Neuronal stem cell (in vitro differentiated cells): ENCODE measurements around the gene GALNTL6.

Experiments used
- DNase-seq: peaks from one replicate; pipeline ENCODE4 v3.0.0-alpha.2; 2013; ENCODE audit warnings: low spot score
- H2AFZ ChIP-seq: one replicate; pipeline ENCODE4 v1.6.1; 2013; ENCODE audit warnings: mild to moderate bottlenecking, low read length, inconsistent platforms
- H2AK5ac ChIP-seq: 2 replicates; pipeline ENCODE4 v1.6.1; 2013; ENCODE audit warnings: low read depth, mild to moderate bottlenecking, inconsistent platforms, low read length, moderate library complexity, mixed read lengths
- H2BK120ac ChIP-seq: 2 replicates; pipeline ENCODE4 v1.6.1; 2013; ENCODE audit warnings: low read depth, mild to moderate bottlenecking, inconsistent platforms, low read length, moderate library complexity, mixed read lengths
- H2BK12ac ChIP-seq: one replicate; pipeline ENCODE4 v1.6.1; 2013; ENCODE audit warnings: low read length, inconsistent platforms
- H2BK15ac ChIP-seq: 2 replicates; pipeline ENCODE4 v1.6.1; 2013; ENCODE audit warnings: mild to moderate bottlenecking, low read length, inconsistent platforms, mixed read lengths
- H2BK5ac ChIP-seq: one replicate; pipeline ENCODE4 v1.6.1; 2013; ENCODE audit warnings: inconsistent platforms, mild to moderate bottlenecking, low read length, moderate library complexity
- H3K14ac ChIP-seq: one replicate; pipeline ENCODE4 v1.6.1; 2013; ENCODE audit warnings: low read length, inconsistent platforms
- H3K18ac ChIP-seq: 2 replicates; pipeline ENCODE4 v1.6.1; 2013; ENCODE audit warnings: low read length, inconsistent platforms
- H3K23ac ChIP-seq: 2 replicates; pipeline ENCODE4 v1.6.1; 2013; ENCODE audit warnings: low read depth, mild to moderate bottlenecking, mixed read lengths, low read length, inconsistent platforms; ENCODE audit not compliant: poor library complexity
- H3K27ac ChIP-seq: replicated peaks from 3 replicates; pipeline ENCODE4 v1.5.1; 2013; ENCODE audit warnings: low read length, inconsistent platforms
- H3K27me3 ChIP-seq, 3 experiments: 2 replicates each; pipeline ENCODE4 v1.6.1; 2013; ENCODE audit warnings: low read length in 3 of 3, mild to moderate bottlenecking in 2 of 3, inconsistent platforms in 1 of 3, low read depth in 1 of 3, mixed read lengths in 1 of 3, moderate library complexity in 1 of 3; ENCODE audit not compliant: control insufficient read depth in 3 of 3, insufficient read depth in 3 of 3
- H3K36me3 ChIP-seq, 2 donors: replicated peaks in 1 of 2; 2 replicates each; pipeline ENCODE4 v1.6.1; 2013; ENCODE audit warnings: low read length in 2 of 2; ENCODE audit not compliant: control insufficient read depth in 2 of 2, insufficient read depth in 2 of 2
- H3K4ac ChIP-seq: 2 replicates; pipeline ENCODE4 v1.6.1; 2013; ENCODE audit warnings: inconsistent platforms, mild to moderate bottlenecking, low read length, moderate library complexity
- H3K4me1 ChIP-seq, 2 donors: 1 replicate in 1 of 2; 2 replicates in 1 of 2; pipeline ENCODE4 v1.6.1; 2013; ENCODE audit warnings: low read length in 2 of 2, low read depth in 1 of 2; ENCODE audit not compliant: control insufficient read depth in 2 of 2, insufficient read depth in 1 of 2
- H3K4me2 ChIP-seq: one replicate; pipeline ENCODE4 v1.6.1; 2013; ENCODE audit warnings: mild to moderate bottlenecking, low read length, inconsistent platforms; ENCODE audit not compliant: insufficient read depth, poor library complexity, severe bottlenecking
- H3K4me3 ChIP-seq, 2 donors: 2 replicates each; pipeline ENCODE4 v1.5.1; 2013; ENCODE audit warnings: low read length in 2 of 2, mild to moderate bottlenecking in 2 of 2, inconsistent platforms in 1 of 2, moderate library complexity in 1 of 2
- H3K79me1 ChIP-seq: one replicate; pipeline ENCODE4 v1.6.1; 2013; ENCODE audit warnings: low read depth, mild to moderate bottlenecking, inconsistent platforms, low read length, moderate library complexity
- H3K9ac ChIP-seq: one replicate; pipeline ENCODE4 v1.6.1; 2013; ENCODE audit warnings: mild to moderate bottlenecking, low read depth, low read length, inconsistent platforms; ENCODE audit not compliant: poor library complexity
- H3K9me3 ChIP-seq, 2 donors: replicated peaks in 1 of 2; 2 replicates each; pipeline versions ENCODE3 to v1.6.1; 2013; ENCODE audit warnings: low read length in 2 of 2, mild to moderate bottlenecking in 2 of 2, inconsistent platforms in 1 of 2, low read depth in 1 of 2, mixed read lengths in 1 of 2, moderate library complexity in 1 of 2; ENCODE audit not compliant: control insufficient read depth in 2 of 2, insufficient read depth in 1 of 2
- H4K8ac ChIP-seq: one replicate; pipeline ENCODE4 v1.6.1; 2013; ENCODE audit warnings: low read depth, mild to moderate bottlenecking, inconsistent platforms, low read length, moderate library complexity
- H4K91ac ChIP-seq: one replicate; pipeline ENCODE4 v1.6.1; 2013; ENCODE audit warnings: low read length, low read depth, mild to moderate bottlenecking, inconsistent platforms; ENCODE audit not compliant: poor library complexity
- WGBS, 2 donors: extraction: QIAGEN DNeasy Blood & Tissue Kit; methylation state at CpG; one replicate each; pipeline ENCODE4 v1.1.7; 2013; ENCODE audit warnings: missing lambda C conversion rate in 2 of 2, mixed read lengths in 1 of 2; ENCODE audit not compliant: insufficient read length in 2 of 2, insufficient replicate concordance in 1 of 2; ENCODE audit errors: extremely low coverage in 2 of 2; 5-methylcytosine and 5-hydroxymethylcytosine counted together

The GALNTL6 gene

GRCh38 chr4:172127168-172127567, 314.0 kb downstream of the GALNTL6 start:
- Histone ChIP-seq H2AFZ (peak overlapping the region; percentile 71), H3K27me3 (no peaks in the 10 kb centered on the region), H2AK5ac (no peak overlapping the region), H3K4me3 (no peak overlapping the region), H3K36me3 (no peaks in the 10 kb centered on the region), H3K4me1 (no peaks in the 10 kb centered on the region), H3K9ac (no peak overlapping the region), H3K23ac (no peak overlapping the region), H2BK12ac (no peak overlapping the region), H4K8ac (no peak overlapping the region), H3K4ac (no peak overlapping the region), H3K18ac (peak overlapping the region; percentile 59), H3K4me2 (no peak overlapping the region), H3K79me1 (no peaks in the 10 kb centered on the region), H3K27ac (no peak overlapping the region), H3K14ac (peak overlapping the region; percentile 39), H2BK5ac (no peak overlapping the region), H4K91ac (no peak overlapping the region), H3K9me3 (no peaks in the 10 kb centered on the region), H2BK15ac (no peak overlapping the region), H2BK120ac (no peak overlapping the region)
- WGBS, 2 donors = no CpG with 5 or more reads among the region's 4 CpGs
- DNase-seq = no peak

GRCh38 chr4:172129593-172129992, 316.4 kb downstream of the GALNTL6 start:
- no peak overlapping the region for H3K4me3 ChIP-seq
- H3K4me2 ChIP-seq = no peak overlapping the region
- H2BK12ac ChIP-seq = no peak overlapping the region
- no peak overlapping the region for H4K8ac ChIP-seq
- no peak overlapping the region for H3K23ac ChIP-seq
- H3K18ac ChIP-seq = no peak overlapping the region
- WGBS, 2 donors = no CpG with 5 or more reads among the region's 1 CpG
- no peak overlapping the region for H4K91ac ChIP-seq
- H2BK5ac ChIP-seq = no peak overlapping the region
- no peak overlapping the region for H3K4ac ChIP-seq
- H2AFZ ChIP-seq = peak overlapping the region; percentile 7
- H3K27ac ChIP-seq = no peak overlapping the region
- no peaks in the 10 kb centered on the region for H3K27me3 ChIP-seq
- H3K14ac ChIP-seq = no peak overlapping the region
- no peak overlapping the region for H2BK120ac ChIP-seq
- H3K9ac ChIP-seq = no peak overlapping the region
- no peak for DNase-seq
- H3K79me1 ChIP-seq = no peaks in the 10 kb centered on the region
- H3K36me3 ChIP-seq = no peaks in the 10 kb centered on the region
- no peak overlapping the region for H2AK5ac ChIP-seq
- no peaks in the 10 kb centered on the region for H3K9me3 ChIP-seq
- H2BK15ac ChIP-seq = no peak overlapping the region
- H3K4me1 ChIP-seq = no peaks in the 10 kb centered on the region

- H3K9me3 ChIP-seq = no peaks in the 10 kb centered on the region
- H3K27ac ChIP-seq = no peak overlapping the region
- no peak overlapping the region for H2AK5ac ChIP-seq
- H3K4me1 ChIP-seq = no peaks in the 10 kb centered on the region
- H2AFZ ChIP-seq = no peak overlapping the region
- H3K4me3 ChIP-seq = no peak overlapping the region
- no peak overlapping the region for H2BK5ac ChIP-seq
- no peak overlapping the region for H3K14ac ChIP-seq
- H3K4me2 ChIP-seq = no peak overlapping the region
- no peaks in the 10 kb centered on the region for H3K36me3 ChIP-seq
- no peak overlapping the region for H2BK120ac ChIP-seq
- H4K91ac ChIP-seq = no peak overlapping the region
- H2BK12ac ChIP-seq = no peak overlapping the region
- no peak overlapping the region for H4K8ac ChIP-seq
- no peak overlapping the region for H3K23ac ChIP-seq
- DNase-seq = no peak
- no peaks in the 10 kb centered on the region for H3K27me3 ChIP-seq
- H3K79me1 ChIP-seq = no peaks in the 10 kb centered on the region
- H2BK15ac ChIP-seq = no peak overlapping the region
- H3K9ac ChIP-seq = no peak overlapping the region
- WGBS, 2 donors = no CpG with 5 or more reads among the region's 2 CpGs
- H3K18ac ChIP-seq = no peak overlapping the region
- no peak overlapping the region for H3K4ac ChIP-seq
Measured at GRCh38 chr4:172134521-172134920, 321.3 kb downstream of the GALNTL6 start.

GRCh38 chr4:172141025-172141424, 327.8 kb downstream of the GALNTL6 start:
- no peak overlapping the region for H3K27ac ChIP-seq
- no peak overlapping the region for H3K9ac ChIP-seq
- no peak overlapping the region for H3K18ac ChIP-seq
- H3K4me1 ChIP-seq = no peaks in the 10 kb centered on the region
- no peak overlapping the region for H2BK5ac ChIP-seq
- H2BK15ac ChIP-seq = no peak overlapping the region
- H3K4me2 ChIP-seq = no peak overlapping the region
- H2BK120ac ChIP-seq = no peak overlapping the region
- DNase-seq = no peak
- no peak overlapping the region for H4K91ac ChIP-seq
- H3K79me1 ChIP-seq = no peaks in the 10 kb centered on the region
- no CpG with 5 or more reads among the region's 2 CpGs for WGBS, 2 donors
- H2AK5ac ChIP-seq = no peak overlapping the region
- H3K23ac ChIP-seq = no peak overlapping the region
- no peak overlapping the region for H2BK12ac ChIP-seq
- H3K14ac ChIP-seq = no peak overlapping the region
- H3K4ac ChIP-seq = no peak overlapping the region
- H3K4me3 ChIP-seq = no peak overlapping the region
- no peaks in the 10 kb centered on the region for H3K27me3 ChIP-seq
- no peaks in the 10 kb centered on the region for H3K9me3 ChIP-seq
- H3K36me3 ChIP-seq = no peaks in the 10 kb centered on the region
- H4K8ac ChIP-seq = no peak overlapping the region
- no peak overlapping the region for H2AFZ ChIP-seq
